PC-9 (cell line): ENCODE data around the gene NTM. TPM values are rescaled to one million over a fixed set of nuclear protein-coding genes. Genes with fewer than 3 reads are reported as not detected.

Experiments
- BruUV-seq: library from RNA; stranded (reverse); fragments of 400-500 nt; replicated peaks from 2 replicates; lab custom pipeline; 2021; lab: Mats Ljungman, UMichigan
- CTCF ChIA-PET: fragments of 300-600 bp; sonication (Branson Sonifier 250); formaldehyde crosslinking; loops from one replicate; lab custom pipeline; 2022; ENCODE audit warnings: antibody characterized with exemption; lab: Charles Lee
- POLR2A ChIA-PET: fragments of 300-600 bp; sonication (Branson Sonifier 250); formaldehyde crosslinking; loops from one replicate; lab custom pipeline; 2022; ENCODE audit warnings: antibody characterized with exemption; ENCODE audit not compliant: unreplicated experiment; lab: Charles Lee
- DNase-seq, 2 experiments: peaks; one replicate each; pipeline versions ENCODE4 v3.0.0 to v3.0.0-alpha.2; 2015 to 2022; ENCODE audit warnings: mixed read lengths in 1 of 2
- H2AFZ ChIP-seq: fragments of 200-600 bp; sonication (generic); 2 replicates; pipeline ENCODE4 v1.8.1; 2017; ENCODE audit warnings: antibody characterized with exemption
- H3F3A ChIP-seq: fragments of 200-600 bp; sonication (generic); 2 replicates; pipeline ENCODE4 v1.8.1; 2017; ENCODE audit warnings: antibody characterized with exemption, mild to moderate bottlenecking, low read depth; ENCODE audit not compliant: insufficient read depth
- H3K27ac ChIP-seq: fragments of 200-600 bp; sonication (generic); 2 replicates; pipeline ENCODE4 v1.6.1; 2016; ENCODE audit warnings: mixed run types
- H3K27me3 ChIP-seq: fragments of 200-600 bp; sonication (generic); 2 replicates; pipeline ENCODE4 v1.6.1; 2016; ENCODE audit warnings: low read depth, mixed run types; ENCODE audit not compliant: insufficient read depth
- H3K36me3 ChIP-seq: fragments of 200-600 bp; sonication (generic); 2 replicates; pipeline ENCODE4 v1.6.1; 2016; ENCODE audit warnings: low read depth, mixed run types
- H3K4me1 ChIP-seq: fragments of 200-600 bp; sonication (generic); replicated peaks from 2 replicates; pipeline ENCODE4 v1.6.1; 2016; ENCODE audit warnings: mixed run types; ENCODE audit not compliant: insufficient read depth
- H3K4me2 ChIP-seq: fragments of 200-600 bp; sonication (generic); 2 replicates; pipeline ENCODE4 v1.6.1; 2017; ENCODE audit warnings: mixed run types
- H3K4me3 ChIP-seq: fragments of 200-600 bp; sonication (generic); 2 replicates; pipeline ENCODE4 v1.6.1; 2016; ENCODE audit warnings: mixed run types
- H3K79me2 ChIP-seq: fragments of 200-600 bp; sonication (generic); 2 replicates; pipeline ENCODE4 v1.6.1; 2017; ENCODE audit warnings: low read depth, mixed run types
- H3K9me2 ChIP-seq: fragments of 200-600 bp; sonication (generic); 2 replicates; pipeline ENCODE4 v1.8.1; 2017; ENCODE audit warnings: mild to moderate bottlenecking; ENCODE audit not compliant: insufficient read depth
- H3K9me3 ChIP-seq: fragments of 200-600 bp; sonication (generic); 2 replicates; pipeline ENCODE4 v1.8.1; 2016; ENCODE audit warnings: low read depth; ENCODE audit not compliant: insufficient read depth
- H4K20me1 ChIP-seq: fragments of 200-600 bp; sonication (generic); 2 replicates; pipeline ENCODE4 v1.8.1; 2017; ENCODE audit not compliant: insufficient read depth
- CTCF ChIP-seq: fragments of 200-600 bp; sonication (generic); conservative IDR thresholded peaks from 2 replicates; pipeline ENCODE4 v1.6.1; 2017; ENCODE audit warnings: mixed run types, antibody characterized with exemption, mild to moderate bottlenecking, moderate library complexity
- EZH2 ChIP-seq: fragments of 200-600 bp; sonication (generic); IDR thresholded peaks from 2 replicates; pipeline ENCODE4 v1.8.0; 2017; ENCODE audit warnings: antibody characterized with exemption, low read depth
- intact Hi-C: fragments of 100-400 bp; cut with micrococcal nuclease; formaldehyde crosslinking; loops from one replicate; pipeline ENCODE4 v1.10.0; 2022; ENCODE audit not compliant: unreplicated experiment
- total RNA-seq: library from RNA; stranded (reverse); gene quantifications from 2 replicates; pipeline ENCODE4 v1.2.3, GENCODE V29; 2021

The NTM gene
- total RNA-seq, 1 experiment from 2014 or later: not detected

GRCh38 chr11:131652231-131652630 lies 281.8 kb downstream of the NTM start:
- DNase-seq: no peak
- Histone ChIP-seq H3K9me2 (no peaks in the 10 kb centered on the region), H4K20me1 (no peaks in the 10 kb centered on the region), H3K4me2 (no peak overlapping the region), H3F3A (no peaks in the 10 kb centered on the region), H3K4me1 (no peaks in the 10 kb centered on the region), H3K27me3 (peaks cover 84% of the 10 kb centered on the region), H2AFZ (no peak overlapping the region), H3K4me3 (no peak overlapping the region), H3K36me3 (no peaks in the 10 kb centered on the region), H3K9me3 (no peaks in the 10 kb centered on the region), H3K79me2 (no peaks in the 10 kb centered on the region), H3K27ac (no peak overlapping the region)
- ChIA-PET CTCF (no interaction called here), POLR2A (no interaction called here)
- intact Hi-C loops: no loop called here
- no peak for TF ChIP-seq EZH2
- no peak for TF ChIP-seq CTCF
- no TSS peak for BruUV-seq

GRCh38 chr11:131653260-131653659 lies 282.8 kb downstream of the NTM start:
- ChIA-PET CTCF (no interaction called here), POLR2A (no interaction called here)
- Histone ChIP-seq H2AFZ (no peak overlapping the region), H3K27me3 (peaks cover 84% of the 10 kb centered on the region), H4K20me1 (no peaks in the 10 kb centered on the region), H3F3A (no peaks in the 10 kb centered on the region), H3K9me2 (no peaks in the 10 kb centered on the region), H3K4me1 (no peaks in the 10 kb centered on the region), H3K4me3 (no peak overlapping the region), H3K27ac (no peak overlapping the region), H3K36me3 (no peaks in the 10 kb centered on the region), H3K79me2 (no peaks in the 10 kb centered on the region), H3K9me3 (no peaks in the 10 kb centered on the region), H3K4me2 (no peak overlapping the region)
- intact Hi-C loops: no loop called here
- BruUV-seq: no TSS peak
- TF ChIP-seq EZH2: no peak
- no peak for TF ChIP-seq CTCF
- DNase-seq: no peak

- TF ChIP-seq CTCF: no peak
- no peak for TF ChIP-seq EZH2
- Histone ChIP-seq H3K27ac (no peak overlapping the region), H4K20me1 (no peaks in the 10 kb centered on the region), H3K79me2 (no peaks in the 10 kb centered on the region), H3K27me3 (peaks cover 94% of the 10 kb centered on the region), H3K4me1 (no peaks in the 10 kb centered on the region), H3F3A (no peaks in the 10 kb centered on the region), H2AFZ (no peak overlapping the region), H3K4me3 (no peak overlapping the region), H3K9me3 (no peaks in the 10 kb centered on the region), H3K4me2 (no peak overlapping the region), H3K36me3 (no peaks in the 10 kb centered on the region), H3K9me2 (no peaks in the 10 kb centered on the region)
- BruUV-seq: no TSS peak
- POLR2A ChIA-PET: no interaction called here
- CTCF ChIA-PET: no interaction called here
- DNase-seq: no peak
- intact Hi-C loops: no loop called here
Observed at GRCh38 chr11:131654849-131655248, 284.4 kb downstream of the NTM start.
